ENCODE data around the gene IL17C.
"Not testable (repeated sequence)": the region's sequence is repeated elsewhere in the genome, so short reads cannot be mapped to it uniquely, and the experiment has no call there.

The IL17C gene

GRCh38 chr16:88658714-88659113, 20.3 kb downstream of the IL17C start:
- DNase-seq (ENCODE audit: low read depth): no peak

- no peak for DNase-seq (ENCODE audit: low read depth)
These were observed 20.8 kb downstream of the IL17C start for GRCh38 chr16:88659160-88659559.

GRCh38 chr16:88661468-88661867, 23.1 kb downstream of the IL17C start:
- no peak for DNase-seq (ENCODE audit: low read depth)

GRCh38 chr16:88662222-88662842, 24.0 kb downstream of the IL17C start:
- no peak for DNase-seq (ENCODE audit: low read depth)

- DNase-seq (ENCODE audit: low read depth): peak; percentile 90
These were observed 24.7 kb downstream of the IL17C start, which contains the start of gene MVD for GRCh38 chr16:88662843-88663606. TSS of gene MVD (minus strand) at chr16:88663091. CDS start at chr16:88663080, 11 bp downstream.

- DNase-seq (ENCODE audit: low read depth): no peak
These were observed 26.8 kb downstream of the IL17C start for GRCh38 chr16:88665148-88665547.

GRCh38 chr16:88665570-88665969, 27.2 kb downstream of the IL17C start:
- DNase-seq (ENCODE audit: low read depth): no peak

- no peak for DNase-seq (ENCODE audit: low read depth)
These were observed 29.1 kb downstream of the IL17C start for GRCh38 chr16:88667461-88667860.

- DNase-seq (ENCODE audit: low read depth): not testable (repeated sequence)
These were observed 31.1 kb downstream of the IL17C start for GRCh38 chr16:88669493-88669892.

GRCh38 chr16:88669980-88670379, 31.6 kb downstream of the IL17C start:
- DNase-seq (ENCODE audit: low read depth): no peak

GRCh38 chr16:88671806-88672205, 33.4 kb downstream of the IL17C start:
- no peak for DNase-seq (ENCODE audit: low read depth)

GRCh38 chr16:88672776-88673175, 34.4 kb downstream of the IL17C start:
- DNase-seq (ENCODE audit: low read depth): no peak

- no peak for DNase-seq (ENCODE audit: low read depth)
These were observed 35.5 kb downstream of the IL17C start for GRCh38 chr16:88673716-88674379.

GRCh38 chr16:88676502-88677242, 38.3 kb downstream of the IL17C start:
- DNase-seq (ENCODE audit: low read depth): no peak

- no peak for DNase-seq (ENCODE audit: low read depth)
These were observed 39.3 kb downstream of the IL17C start for GRCh38 chr16:88677721-88678120.

- no peak for DNase-seq (ENCODE audit: low read depth)
These were observed 40.0 kb downstream of the IL17C start for GRCh38 chr16:88678224-88678979.

- no peak for DNase-seq (ENCODE audit: low read depth)
These were observed 42.2 kb downstream of the IL17C start for GRCh38 chr16:88680554-88681083.

- no peak for DNase-seq (ENCODE audit: low read depth)
These were observed 42.8 kb downstream of the IL17C start for GRCh38 chr16:88681084-88681680.

GRCh38 chr16:88681709-88682451, 43.5 kb downstream of the IL17C start:
- no peak for DNase-seq (ENCODE audit: low read depth)

- no peak for DNase-seq (ENCODE audit: low read depth)
These were observed 46.3 kb downstream of the IL17C start for GRCh38 chr16:88684569-88685155.
